ENCODE results near the gene AMOTL1.

- TF ChIP-seq MYC (IDR thresholded peaks at IDR 0.05; ENCODE audit: low read depth, low read length) (no peak), EZH2 (IDR thresholded peaks at IDR 0.05; ENCODE audit: borderline replicate concordance, low read depth, low read length, severe bottlenecking) (no peak)
- TF ChIP-seq, protein P1, sequence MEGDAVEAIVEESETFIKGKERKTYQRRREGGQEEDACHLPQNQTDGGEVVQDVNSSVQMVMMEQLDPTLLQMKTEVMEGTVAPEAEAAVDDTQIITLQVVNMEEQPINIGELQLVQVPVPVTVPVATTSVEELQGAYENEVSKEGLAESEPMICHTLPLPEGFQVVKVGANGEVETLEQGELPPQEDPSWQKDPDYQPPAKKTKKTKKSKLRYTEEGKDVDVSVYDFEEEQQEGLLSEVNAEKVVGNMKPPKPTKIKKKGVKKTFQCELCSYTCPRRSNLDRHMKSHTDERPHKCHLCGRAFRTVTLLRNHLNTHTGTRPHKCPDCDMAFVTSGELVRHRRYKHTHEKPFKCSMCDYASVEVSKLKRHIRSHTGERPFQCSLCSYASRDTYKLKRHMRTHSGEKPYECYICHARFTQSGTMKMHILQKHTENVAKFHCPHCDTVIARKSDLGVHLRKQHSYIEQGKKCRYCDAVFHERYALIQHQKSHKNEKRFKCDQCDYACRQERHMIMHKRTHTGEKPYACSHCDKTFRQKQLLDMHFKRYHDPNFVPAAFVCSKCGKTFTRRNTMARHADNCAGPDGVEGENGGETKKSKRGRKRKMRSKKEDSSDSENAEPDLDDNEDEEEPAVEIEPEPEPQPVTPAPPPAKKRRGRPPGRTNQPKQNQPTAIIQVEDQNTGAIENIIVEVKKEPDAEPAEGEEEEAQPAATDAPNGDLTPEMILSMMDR (IDR thresholded peaks at IDR 0.05; ENCODE audit: extremely low read depth in 1 of 2, insufficient read depth in 1 of 2, low read depth in 1 of 2, low read length in 2 of 2): peak; percentile 30 to 42
Observed at GRCh38 chr11:94741022-94741679, 27.0 kb upstream of the AMOTL1 start.

Measured in endothelial cell of umbilical vein (primary cell).